Dendritic cell treated with granulocyte-macrophage colony-stimulating factor and Interleukin-4, amounts not matched to agents 40 ng/mL and 50 ng/mL, for 4 days (primary cell): ENCODE results near the gene ZSCAN4.
A peak's percentile ranks its signal among the peaks of the same experiment; 100 is the strongest.

Source experiments
- H3K27ac Mint-ChIP-seq: one replicate; pipeline ENCODE4 v1.8.0; 2022; ENCODE audit warnings: mild to moderate bottlenecking, mixed read lengths
- H3K27me3 Mint-ChIP-seq: one replicate; pipeline ENCODE4 v1.8.0; 2022; ENCODE audit warnings: mild to moderate bottlenecking, mixed read lengths
- H3K36me3 Mint-ChIP-seq: one replicate; pipeline ENCODE4 v1.8.0; 2022; ENCODE audit warnings: low read depth, mixed read lengths
- H3K4me1 Mint-ChIP-seq: one replicate; pipeline ENCODE4 v1.8.0; 2022; ENCODE audit warnings: low read depth, mixed read lengths
- H3K4me3 Mint-ChIP-seq: one replicate; pipeline ENCODE4 v1.8.0; 2022; ENCODE audit warnings: mild to moderate bottlenecking, moderate library complexity, mixed read lengths
- H3K9me3 Mint-ChIP-seq: one replicate; pipeline ENCODE4 v1.8.0; 2022; ENCODE audit warnings: mixed read lengths
- intact Hi-C: fragments of 100-400 bp; cut with micrococcal nuclease; formaldehyde crosslinking; loops from one replicate; pipeline ENCODE4 v1.15.0; 2022

Gene ZSCAN4, protein sequence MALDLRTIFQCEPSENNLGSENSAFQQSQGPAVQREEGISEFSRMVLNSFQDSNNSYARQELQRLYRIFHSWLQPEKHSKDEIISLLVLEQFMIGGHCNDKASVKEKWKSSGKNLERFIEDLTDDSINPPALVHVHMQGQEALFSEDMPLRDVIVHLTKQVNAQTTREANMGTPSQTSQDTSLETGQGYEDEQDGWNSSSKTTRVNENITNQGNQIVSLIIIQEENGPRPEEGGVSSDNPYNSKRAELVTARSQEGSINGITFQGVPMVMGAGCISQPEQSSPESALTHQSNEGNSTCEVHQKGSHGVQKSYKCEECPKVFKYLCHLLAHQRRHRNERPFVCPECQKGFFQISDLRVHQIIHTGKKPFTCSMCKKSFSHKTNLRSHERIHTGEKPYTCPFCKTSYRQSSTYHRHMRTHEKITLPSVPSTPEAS

DNA sequence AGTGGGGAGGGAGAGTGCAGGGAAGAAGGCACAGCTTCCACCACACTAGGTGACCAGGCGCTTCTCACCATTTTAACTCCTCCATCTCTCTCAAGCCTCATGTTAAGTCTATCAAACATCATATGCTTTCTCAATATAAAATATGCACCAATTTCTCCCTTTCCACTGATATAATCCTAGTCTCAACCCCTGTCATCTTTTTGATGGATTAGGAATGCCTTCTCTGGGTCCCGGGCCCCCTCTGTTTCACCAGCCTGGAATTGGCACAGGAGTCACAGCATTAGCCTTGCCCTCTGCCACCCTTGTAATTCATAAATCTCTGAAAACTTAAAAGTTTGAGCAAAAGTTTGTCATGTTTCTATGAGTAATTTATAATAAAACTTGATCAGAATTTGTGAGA, at the start of gene ZSCAN4:
Gene ZSCAN4, plus strand, starts transcription at position 301 of the 400 bp plus-strand sequence. CDS start 7,211 bp downstream, outside the sequence.
- peaks cover 5% of the 10 kb centered on the region for H3K9me3 Mint-ChIP-seq
- H3K4me1 Mint-ChIP-seq, result peaks cover 9% of the 10 kb centered on the region
- no peaks in the 10 kb centered on the region for H3K36me3 Mint-ChIP-seq
- no peak within 1 kb of the TSS for H3K4me3 Mint-ChIP-seq
- H3K27ac Mint-ChIP-seq, result no peak within 1 kb of the TSS
- peaks cover 33% of the 10 kb centered on the region for H3K27me3 Mint-ChIP-seq
- intact Hi-C loops, result no loop called here

DNA sequence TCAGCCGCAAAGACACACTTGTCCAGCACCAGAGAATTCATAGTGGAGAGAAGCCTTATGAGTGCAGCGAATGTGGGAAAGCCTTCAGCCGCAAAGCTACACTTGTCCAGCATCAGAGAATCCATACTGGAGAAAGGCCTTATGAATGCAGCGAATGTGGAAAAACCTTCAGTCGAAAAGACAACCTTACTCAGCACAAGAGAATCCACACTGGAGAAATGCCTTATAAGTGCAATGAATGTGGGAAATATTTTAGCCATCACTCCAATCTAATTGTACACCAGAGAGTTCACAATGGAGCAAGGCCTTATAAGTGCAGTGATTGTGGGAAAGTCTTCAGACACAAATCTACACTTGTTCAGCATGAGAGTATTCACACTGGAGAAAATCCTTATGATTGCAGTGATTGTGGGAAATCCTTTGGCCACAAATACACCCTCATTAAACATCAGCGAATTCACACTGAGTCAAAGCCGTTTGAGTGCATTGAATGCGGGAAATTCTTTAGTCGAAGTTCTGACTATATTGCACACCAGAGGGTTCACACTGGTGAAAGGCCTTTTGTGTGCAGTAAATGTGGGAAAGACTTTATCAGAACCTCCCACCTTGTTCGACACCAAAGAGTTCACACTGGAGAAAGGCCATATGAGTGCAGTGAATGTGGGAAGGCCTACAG, 47.9 kb upstream of the ZSCAN4 start:
- Mint-ChIP-seq H3K9me3 (peaks cover 96% of the 10 kb centered on the region), H3K4me1 (peaks cover 13% of the 10 kb centered on the region), H3K36me3 (peaks cover 90% of the 10 kb centered on the region), H3K4me3 (no peak overlapping the region), H3K27ac (no peak overlapping the region), H3K27me3 (no peaks in the 10 kb centered on the region)
- intact Hi-C loops, result no loop called here

DNA sequence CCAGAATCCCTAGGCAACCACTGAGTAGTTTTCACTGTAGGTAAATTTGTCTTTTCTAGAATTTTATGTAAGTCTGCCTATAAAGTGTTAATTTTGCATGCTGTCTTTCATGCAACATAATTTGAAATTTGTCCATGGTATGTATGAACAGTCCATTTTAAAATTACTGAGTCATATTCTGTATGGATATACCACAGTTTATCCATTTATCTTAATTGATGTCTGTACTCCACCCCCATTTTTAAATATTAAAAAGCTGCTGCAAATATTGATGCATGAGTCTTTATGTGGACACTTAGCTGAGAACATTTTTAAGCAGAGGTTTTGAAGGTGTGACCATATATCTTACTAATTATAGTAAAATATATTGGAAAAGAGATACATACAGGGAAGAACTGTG, 45.6 kb upstream of the ZSCAN4 start:
- Mint-ChIP-seq H3K36me3 (peaks cover 67% of the 10 kb centered on the region), H3K27ac (no peak overlapping the region), H3K27me3 (no peaks in the 10 kb centered on the region), H3K4me1 (peaks cover 1% of the 10 kb centered on the region), H3K9me3 (peaks cover 96% of the 10 kb centered on the region), H3K4me3 (no peak overlapping the region)
- intact Hi-C loops, result no loop called here

DNA sequence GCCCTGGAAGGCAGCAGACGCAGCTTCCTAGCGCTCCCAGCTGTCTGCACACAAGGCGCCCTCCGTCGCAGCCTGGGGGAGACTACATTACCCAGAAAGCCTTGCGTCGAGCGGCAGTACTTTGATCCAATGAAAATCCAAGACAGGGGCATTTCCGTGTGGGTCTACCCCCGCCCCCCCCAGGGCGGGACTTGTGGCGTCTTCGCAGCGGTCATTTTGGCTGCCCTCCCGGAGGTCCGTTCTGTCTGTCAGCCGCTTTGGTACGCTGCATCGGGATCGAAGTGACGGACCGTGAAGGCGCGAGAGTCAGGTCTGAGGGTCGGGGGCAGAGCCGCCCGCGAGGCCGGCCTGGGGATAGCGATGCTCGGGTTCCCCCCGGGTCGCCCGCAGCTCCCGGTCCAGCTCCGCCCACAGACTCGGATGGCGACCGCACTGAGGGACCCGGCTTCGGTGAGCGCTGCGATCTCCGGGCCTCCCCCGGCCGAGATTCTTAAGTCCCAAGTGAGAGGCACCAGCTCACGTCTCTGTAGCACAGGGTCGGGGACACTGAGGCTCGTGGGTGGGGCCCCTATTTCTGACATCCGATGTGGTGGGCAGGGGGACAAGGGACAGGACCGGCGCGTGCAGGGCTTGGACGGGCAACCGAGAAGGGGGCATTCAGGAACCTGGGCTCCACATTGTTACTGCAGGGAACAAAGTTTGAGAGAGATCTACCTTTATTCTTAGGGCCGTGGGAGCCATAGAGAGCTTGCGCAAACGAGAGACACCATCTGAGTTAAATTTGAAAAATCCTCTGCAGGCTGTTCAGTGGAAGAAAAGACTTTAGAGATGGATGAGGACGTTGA, 35.5 kb upstream of the ZSCAN4 start, which contains the start of gene ZNF211:
Gene ZNF211, plus strand, starts transcription at position 182 of the 845 bp plus-strand sequence. Its CDS starts 179 bp downstream, at position 361.
- intact Hi-C loops, result loop anchor here (1.0 to 5.0 kb wide), 4 partner anchors 19 to 156 kb away; partner anchors contain the start of genes ZNF134, ZNF416, ZNF550 and ZNF772
- Mint-ChIP-seq H3K27ac (peak within 1 kb of the TSS; percentile 97), H3K36me3 (peaks cover 52% of the 10 kb centered on the region), H3K27me3 (no peaks in the 10 kb centered on the region), H3K4me1 (peaks cover 26% of the 10 kb centered on the region), H3K9me3 (peaks cover 60% of the 10 kb centered on the region), H3K4me3 (peak within 1 kb of the TSS; percentile 99)

DNA sequence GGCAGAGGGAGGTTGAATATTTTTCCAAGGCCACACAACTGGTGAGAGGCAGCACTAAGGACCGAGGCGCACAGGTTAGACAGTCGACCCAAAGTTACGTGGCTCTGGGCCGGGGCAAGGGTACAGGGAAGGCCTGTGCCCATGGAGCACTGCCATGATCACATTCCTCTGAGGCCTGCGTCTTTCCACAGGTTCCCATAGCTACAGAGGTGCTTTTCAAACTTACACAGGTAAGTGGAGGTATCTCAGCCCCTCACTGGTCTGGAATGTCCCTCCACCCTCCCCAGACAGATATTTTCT, 35.0 kb upstream of the ZSCAN4 start:
- Mint-ChIP-seq H3K4me3 (peak overlapping the region; percentile 99), H3K36me3 (peaks cover 58% of the 10 kb centered on the region), H3K4me1 (peaks cover 26% of the 10 kb centered on the region), H3K9me3 (peaks cover 60% of the 10 kb centered on the region), H3K27me3 (no peaks in the 10 kb centered on the region), H3K27ac (peak overlapping the region; percentile 97)
- intact Hi-C loops, result loop anchor here (1.0 to 5.0 kb wide), 4 partner anchors 19 to 156 kb away; partner anchors contain the start of genes ZNF134, ZNF416, ZNF550 and ZNF772

DNA sequence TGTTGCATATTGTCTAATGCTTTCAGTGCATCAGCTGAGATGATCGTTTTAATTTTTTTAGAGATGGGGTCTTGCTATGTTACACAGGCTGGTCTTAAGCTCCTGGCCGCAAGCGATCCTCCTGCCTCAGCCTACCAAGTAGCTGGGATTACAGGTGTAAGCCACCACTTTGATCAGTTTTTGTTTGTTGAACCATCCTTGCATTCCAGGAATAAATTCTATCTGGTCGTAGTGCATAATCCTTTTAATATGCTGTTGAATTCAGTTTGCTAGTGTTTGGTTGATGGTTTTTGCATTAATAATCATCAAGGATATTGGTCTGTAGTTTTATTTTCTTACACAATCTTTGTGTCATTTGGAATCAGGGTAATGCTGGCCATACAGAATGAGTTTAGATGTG, 31.4 kb upstream of the ZSCAN4 start:
- Mint-ChIP-seq H3K4me1 (peaks cover 25% of the 10 kb centered on the region), H3K4me3 (no peak overlapping the region), H3K27me3 (no peaks in the 10 kb centered on the region), H3K9me3 (peaks cover 86% of the 10 kb centered on the region), H3K27ac (no peak overlapping the region), H3K36me3 (peaks cover 94% of the 10 kb centered on the region)
- intact Hi-C loops, result no loop called here

DNA sequence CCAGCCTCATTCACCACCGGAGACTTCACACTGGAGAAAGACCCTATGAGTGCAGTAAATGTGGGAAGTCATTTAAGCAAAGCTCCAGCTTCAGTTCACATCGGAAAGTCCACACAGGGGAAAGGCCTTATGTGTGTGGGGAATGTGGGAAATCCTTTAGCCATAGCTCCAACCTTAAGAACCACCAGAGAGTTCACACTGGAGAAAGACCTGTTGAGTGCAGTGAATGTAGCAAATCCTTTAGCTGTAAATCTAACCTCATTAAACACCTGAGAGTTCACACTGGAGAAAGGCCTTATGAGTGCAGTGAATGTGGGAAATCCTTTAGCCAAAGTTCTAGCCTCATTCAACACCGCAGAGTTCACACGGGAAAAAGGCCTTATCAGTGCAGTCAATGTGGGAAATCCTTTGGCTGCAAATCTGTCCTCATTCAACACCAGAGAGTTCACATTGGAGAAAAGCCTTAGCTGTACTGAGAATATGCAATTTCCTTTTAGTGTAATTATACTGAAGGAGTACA, 27.0 kb upstream of the ZSCAN4 start:
- Mint-ChIP-seq H3K4me1 (no peaks in the 10 kb centered on the region), H3K36me3 (peaks cover 62% of the 10 kb centered on the region), H3K4me3 (no peak overlapping the region), H3K27ac (no peak overlapping the region), H3K27me3 (no peaks in the 10 kb centered on the region), H3K9me3 (peaks cover 95% of the 10 kb centered on the region)
- intact Hi-C loops, result no loop called here

DNA sequence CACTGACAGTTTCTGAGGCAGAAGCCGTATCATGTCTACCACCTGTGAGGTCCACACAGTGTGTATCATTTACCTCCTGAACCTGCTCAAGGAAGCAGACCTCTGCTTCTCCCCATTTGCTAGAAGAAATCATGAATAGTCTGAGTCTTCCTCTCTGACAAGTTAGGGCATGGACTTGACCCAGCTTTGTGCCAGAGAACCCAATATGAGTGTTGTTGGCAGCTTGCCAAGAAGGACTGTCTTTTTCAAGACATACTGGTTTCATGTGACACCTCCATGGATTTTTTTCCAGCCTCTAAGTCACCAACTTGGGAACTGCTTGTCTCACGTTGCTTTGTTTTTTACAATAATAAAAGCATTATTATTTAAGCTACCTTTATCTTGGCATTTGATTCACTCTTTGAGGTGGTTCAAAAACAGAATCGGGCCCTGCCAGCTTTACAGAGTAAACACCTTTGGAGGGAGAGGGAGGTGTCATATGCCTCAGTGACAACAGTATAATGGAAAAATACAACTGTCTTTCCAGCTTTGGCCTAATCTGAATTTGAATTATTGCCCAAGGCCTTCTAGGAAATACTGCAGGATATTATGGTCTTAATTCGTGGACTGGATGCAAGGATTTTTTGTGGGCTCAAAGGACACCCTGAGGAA, 26.2 kb upstream of the ZSCAN4 start:
- Mint-ChIP-seq H3K27ac (no peak overlapping the region), H3K4me3 (no peak overlapping the region), H3K27me3 (no peaks in the 10 kb centered on the region), H3K9me3 (peaks cover 95% of the 10 kb centered on the region), H3K4me1 (no peaks in the 10 kb centered on the region), H3K36me3 (peaks cover 55% of the 10 kb centered on the region)
- intact Hi-C loops, result no loop called here

DNA sequence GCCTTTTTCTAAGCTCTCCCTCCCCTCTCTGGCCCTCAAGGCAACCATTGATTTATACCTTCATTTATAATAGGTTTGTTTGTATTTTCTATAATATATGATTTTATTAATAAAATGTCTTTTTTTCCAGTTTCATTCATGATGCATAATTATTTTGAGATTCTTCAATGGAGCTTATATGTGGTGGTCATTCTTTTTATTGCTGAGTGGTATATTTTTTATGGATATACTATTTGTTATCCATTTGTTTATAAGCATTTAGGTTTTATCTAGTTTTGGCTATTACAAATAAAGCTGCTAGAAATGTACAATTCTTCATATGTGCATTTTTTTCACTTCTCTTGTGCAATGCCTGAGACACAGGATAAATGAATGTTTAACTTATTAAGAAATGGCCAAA, 25.0 kb upstream of the ZSCAN4 start:
- H3K4me1 Mint-ChIP-seq, result no peaks in the 10 kb centered on the region
- no peaks in the 10 kb centered on the region for H3K27me3 Mint-ChIP-seq
- no peak overlapping the region for H3K27ac Mint-ChIP-seq
- H3K9me3 Mint-ChIP-seq, result peaks cover 95% of the 10 kb centered on the region
- H3K36me3 Mint-ChIP-seq, result peaks cover 42% of the 10 kb centered on the region
- no peak overlapping the region for H3K4me3 Mint-ChIP-seq
- intact Hi-C loops, result no loop called here

DNA sequence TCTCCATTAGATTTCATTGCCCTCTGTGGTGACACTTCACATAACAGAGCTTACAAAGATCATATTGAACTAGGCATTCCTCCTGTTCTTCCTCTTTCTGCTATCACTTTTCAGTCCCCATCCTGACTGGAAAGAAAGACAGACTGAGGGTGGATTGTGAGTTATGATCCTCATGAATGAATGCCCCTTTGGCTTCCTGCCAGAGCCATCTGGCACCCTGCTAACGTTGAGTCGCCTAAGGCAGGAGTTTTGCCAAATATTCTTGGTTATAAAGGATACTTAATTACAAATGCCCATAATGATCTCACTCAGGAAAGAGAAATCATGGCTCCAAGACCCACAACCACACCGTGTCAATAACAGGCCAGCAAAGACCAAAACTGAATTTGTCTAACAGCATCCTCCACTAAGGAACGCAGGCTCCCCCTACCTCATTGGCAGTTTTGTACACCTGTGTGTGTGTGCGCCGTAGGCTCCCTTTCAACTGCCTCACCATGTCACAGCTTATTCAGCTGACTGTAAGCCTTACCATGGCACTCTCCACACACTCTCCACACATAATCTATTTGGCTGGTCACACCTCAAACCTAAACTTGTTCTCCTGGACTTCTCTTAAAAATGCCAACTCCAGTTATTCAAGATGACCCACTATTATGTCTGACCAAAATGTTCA, 20.3 kb upstream of the ZSCAN4 start:
- Mint-ChIP-seq H3K36me3 (no peaks in the 10 kb centered on the region), H3K4me1 (no peaks in the 10 kb centered on the region), H3K4me3 (no peak overlapping the region), H3K27ac (no peak overlapping the region), H3K9me3 (peaks cover 85% of the 10 kb centered on the region), H3K27me3 (no peaks in the 10 kb centered on the region)
- intact Hi-C loops, result no loop called here

DNA sequence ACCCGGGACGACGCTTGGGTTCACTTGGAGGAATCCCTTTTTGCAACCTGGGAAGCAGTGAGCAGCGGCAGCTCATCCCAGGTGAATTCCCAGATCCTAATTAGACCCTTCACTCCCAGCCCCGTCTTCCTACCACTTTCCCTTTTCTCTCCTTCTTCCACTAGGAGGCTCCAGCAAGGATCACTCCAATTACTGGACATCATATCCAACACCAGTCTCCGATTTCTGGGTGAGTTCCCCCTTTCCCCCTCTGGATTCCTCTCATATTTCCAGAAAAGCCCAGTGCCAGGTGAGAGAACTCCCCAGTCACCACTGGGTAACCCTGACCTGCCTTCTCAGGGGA, 17.1 kb upstream of the ZSCAN4 start:
- peaks cover 91% of the 10 kb centered on the region for H3K9me3 Mint-ChIP-seq
- H3K27me3 Mint-ChIP-seq, result no peaks in the 10 kb centered on the region
- H3K4me3 Mint-ChIP-seq, result no peak overlapping the region
- H3K4me1 Mint-ChIP-seq, result no peaks in the 10 kb centered on the region
- intact Hi-C loops, result no loop called here
- no peak overlapping the region for H3K27ac Mint-ChIP-seq
- H3K36me3 Mint-ChIP-seq, result no peaks in the 10 kb centered on the region

DNA sequence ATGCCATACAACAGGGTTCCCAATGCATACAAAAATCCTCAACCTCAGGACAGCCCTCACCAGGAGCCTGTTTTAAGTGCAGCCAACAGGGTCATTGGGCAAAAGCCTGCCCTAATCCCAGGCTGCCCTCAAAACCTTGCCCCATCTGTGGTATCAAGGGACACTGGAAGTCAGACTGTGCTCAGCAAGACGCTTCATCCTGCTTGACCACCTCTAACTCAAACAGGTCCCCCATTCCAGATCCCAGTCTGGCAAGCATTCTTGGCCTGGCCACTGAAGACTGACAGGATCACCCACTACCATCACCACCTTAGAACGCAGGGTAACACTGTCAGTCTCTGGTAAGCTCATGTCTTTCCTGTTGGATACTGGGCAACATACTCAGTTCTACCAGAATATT, 15.0 kb upstream of the ZSCAN4 start:
- H3K9me3 Mint-ChIP-seq, result peaks cover 72% of the 10 kb centered on the region

DNA sequence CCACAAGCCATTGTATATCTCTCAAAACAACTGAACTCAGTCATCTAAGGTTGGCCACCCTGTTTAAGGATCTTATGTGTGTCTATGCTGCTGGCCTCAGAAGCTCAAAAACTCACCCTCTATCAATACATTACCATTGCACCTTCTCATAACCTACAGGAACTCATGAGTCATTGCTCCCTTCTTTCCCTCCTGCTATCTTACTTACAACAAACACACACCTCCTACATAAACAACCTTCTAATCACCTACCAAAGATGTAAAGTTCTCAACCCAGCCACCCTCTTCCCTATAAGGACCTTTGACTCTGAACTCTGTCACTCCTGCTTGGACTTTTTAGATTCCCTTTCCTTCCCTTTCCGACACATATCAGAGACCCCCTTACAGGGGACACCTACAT, 13.3 kb upstream of the ZSCAN4 start:
- intact Hi-C loops, result no loop called here
- Mint-ChIP-seq H3K27me3 (peaks cover 4% of the 10 kb centered on the region), H3K4me3 (no peak overlapping the region), H3K4me1 (no peaks in the 10 kb centered on the region), H3K36me3 (no peaks in the 10 kb centered on the region), H3K9me3 (peaks cover 58% of the 10 kb centered on the region), H3K27ac (no peak overlapping the region)

More for the DNA sequence above, 15.0 kb upstream of the ZSCAN4 start:
- H3K4me3 Mint-ChIP-seq, result no peak overlapping the region
- H3K36me3 Mint-ChIP-seq, result no peaks in the 10 kb centered on the region
- H3K4me1 Mint-ChIP-seq, result no peaks in the 10 kb centered on the region
- no peaks in the 10 kb centered on the region for H3K27me3 Mint-ChIP-seq
- intact Hi-C loops, result no loop called here
- H3K27ac Mint-ChIP-seq, result no peak overlapping the region
